ENCODE results near the gene MAGI2. TPM values are rescaled to one million over a fixed set of nuclear protein-coding genes. Genes with fewer than 3 reads are reported as not detected.

Gene MAGI2
- total RNA-seq, 1 experiment from 2014 or later, result 1.1 TPM

DNA sequence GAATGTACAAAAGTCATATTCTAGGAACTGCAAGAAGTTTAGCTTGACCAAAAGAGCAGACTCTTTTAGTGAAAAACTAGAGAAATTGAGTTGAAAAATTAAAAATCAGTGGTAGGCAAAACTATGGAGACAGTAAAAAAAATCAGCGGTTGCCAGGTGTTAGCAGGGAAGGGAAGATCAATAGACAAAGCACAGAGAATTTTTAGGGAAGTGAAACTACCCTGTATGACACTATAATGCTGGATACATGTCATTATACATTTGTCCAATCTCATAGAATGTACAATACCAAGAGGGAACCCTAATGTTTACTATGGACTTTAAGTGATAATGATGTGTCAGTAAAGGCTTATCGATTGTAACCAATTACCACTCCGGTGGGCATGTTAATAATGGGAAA is 761.9 kb downstream of the MAGI2 start:
- DNase-seq (ENCODE audit: extremely low read depth, low read depth), result no peak

DNA sequence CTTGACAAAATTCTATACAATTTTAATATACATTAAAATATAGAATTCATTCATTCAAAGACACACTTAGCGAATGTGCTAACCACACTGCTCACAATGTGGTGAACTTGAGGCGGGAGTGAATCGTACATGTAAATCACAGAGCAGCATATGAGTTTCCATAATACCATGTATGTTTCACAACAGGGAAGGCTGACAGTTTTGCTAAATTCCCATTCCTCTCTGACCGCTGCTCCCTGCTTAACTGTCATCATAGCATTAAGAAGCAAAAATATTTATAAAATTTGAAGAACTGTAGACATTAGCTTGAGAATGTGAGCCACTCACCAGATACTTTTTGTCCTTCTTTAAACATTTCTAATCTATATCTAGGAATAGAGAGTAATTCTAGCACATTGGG is 763.3 kb downstream of the MAGI2 start:
- no peak for DNase-seq (ENCODE audit: extremely low read depth, low read depth)

DNA sequence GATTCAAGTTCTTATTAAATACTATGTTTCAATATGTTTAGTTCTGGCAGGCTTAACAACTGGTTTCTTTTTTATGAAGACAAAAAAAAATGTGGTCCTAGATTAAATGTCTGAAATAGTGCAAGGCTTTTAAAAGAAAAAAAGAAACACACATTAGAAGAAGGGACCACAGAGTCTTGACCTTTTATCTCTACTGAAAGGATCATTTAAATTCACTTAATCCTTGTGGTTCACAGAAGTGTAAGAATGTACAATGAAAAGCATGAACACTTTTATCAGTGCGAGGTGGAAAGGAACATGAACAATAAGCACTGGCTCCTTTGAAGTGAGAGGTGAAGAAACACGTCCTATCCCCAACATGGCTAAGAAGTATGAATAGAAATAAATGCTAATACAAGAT is 765.1 kb downstream of the MAGI2 start:
- no peak for DNase-seq (ENCODE audit: extremely low read depth, low read depth)

DNA sequence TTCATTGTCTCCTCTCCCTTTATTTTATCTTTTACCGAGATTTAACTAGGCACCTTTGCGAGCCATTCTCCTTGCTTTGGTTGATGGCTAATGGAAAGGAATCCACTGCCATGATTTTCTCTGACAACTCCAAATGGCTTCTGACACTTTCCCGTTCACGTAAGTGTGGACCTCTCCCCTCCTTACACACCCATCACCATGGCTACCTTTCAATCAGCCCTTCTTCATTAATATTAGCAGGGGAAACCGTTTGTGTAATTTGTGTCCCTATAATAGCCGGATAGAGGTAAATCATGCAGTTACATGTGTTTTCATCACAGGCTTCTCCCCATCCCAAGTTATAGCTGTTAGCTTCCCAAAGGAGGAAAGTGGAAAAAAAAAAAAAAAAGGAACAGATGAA is 767.3 kb downstream of the MAGI2 start:
- no peak for DNase-seq (ENCODE audit: extremely low read depth, low read depth)

DNA sequence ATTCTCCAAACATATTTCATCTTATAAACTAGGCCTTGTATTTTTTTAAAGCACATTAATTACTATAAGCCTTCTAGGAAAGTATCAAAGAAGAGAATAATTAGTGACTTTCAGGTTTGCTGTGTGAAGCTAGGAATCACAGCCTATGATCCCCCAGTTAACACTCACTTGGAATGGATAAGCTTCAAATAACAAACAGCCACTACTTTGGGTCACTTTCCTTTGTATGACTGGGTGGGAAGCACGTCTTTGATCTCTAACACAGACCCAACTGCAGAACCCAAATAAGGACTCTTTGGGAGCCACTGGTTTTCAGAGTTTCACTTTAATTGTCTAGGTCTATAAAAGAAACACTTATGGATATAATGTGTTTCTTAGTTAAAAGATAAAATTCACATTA is 769.3 kb downstream of the MAGI2 start:
- no peak for DNase-seq (ENCODE audit: extremely low read depth, low read depth)

DNA sequence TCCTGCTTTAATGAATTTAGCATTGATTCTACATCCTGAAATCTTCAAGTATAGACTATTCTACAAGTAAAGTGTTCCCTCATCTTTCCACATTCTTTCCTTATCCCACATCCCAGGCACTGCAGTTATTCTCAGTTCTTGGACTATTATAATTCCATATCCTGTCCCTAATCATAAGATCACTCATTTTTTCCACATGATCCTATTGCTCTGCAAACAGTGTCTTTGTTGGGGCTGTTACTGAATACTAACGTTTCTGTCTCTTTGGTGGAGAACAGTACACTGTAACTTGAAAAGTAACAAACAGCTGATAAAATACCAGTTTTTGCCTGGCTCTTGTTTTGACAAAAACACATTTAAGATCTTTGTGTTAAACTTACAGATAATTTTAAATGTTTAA is 769.9 kb downstream of the MAGI2 start:
- no peak for DNase-seq (ENCODE audit: extremely low read depth, low read depth)

DNA sequence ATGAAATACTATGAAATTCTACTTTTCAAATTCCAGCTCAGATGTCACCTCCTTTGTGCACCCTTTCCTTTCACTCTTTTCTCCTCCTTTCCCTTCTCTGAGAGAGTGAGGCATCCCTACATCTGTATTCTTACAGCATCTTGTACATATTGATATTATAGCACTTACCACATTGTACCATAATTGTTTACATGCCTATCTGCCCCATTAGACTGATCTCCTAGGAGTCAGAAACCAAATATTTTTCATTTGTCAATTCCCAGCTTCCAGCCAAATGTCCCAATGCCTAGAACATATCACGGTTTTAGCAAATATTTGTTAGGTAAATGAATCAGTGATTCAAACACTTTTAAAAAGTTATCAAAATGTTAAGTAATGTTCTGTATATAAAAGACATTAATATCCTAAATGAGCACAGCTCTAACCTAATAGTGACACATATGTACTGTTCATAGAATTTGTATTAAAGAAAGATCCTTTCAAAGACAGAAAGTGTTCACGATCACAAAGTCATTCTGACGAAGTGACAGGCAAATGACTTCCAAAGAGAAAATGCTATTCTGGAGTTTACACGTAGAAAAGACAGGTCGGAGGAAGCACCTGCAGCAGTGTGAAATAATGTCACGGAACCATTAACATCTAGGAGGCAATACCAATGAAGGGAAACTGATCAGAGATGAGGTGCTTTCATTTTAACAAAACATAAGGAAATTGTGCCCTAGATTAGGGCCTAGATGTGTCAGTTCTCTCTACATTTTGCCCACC is 774.2 kb downstream of the MAGI2 start:
- DNase-seq (ENCODE audit: extremely low read depth, low read depth), result no peak

DNA sequence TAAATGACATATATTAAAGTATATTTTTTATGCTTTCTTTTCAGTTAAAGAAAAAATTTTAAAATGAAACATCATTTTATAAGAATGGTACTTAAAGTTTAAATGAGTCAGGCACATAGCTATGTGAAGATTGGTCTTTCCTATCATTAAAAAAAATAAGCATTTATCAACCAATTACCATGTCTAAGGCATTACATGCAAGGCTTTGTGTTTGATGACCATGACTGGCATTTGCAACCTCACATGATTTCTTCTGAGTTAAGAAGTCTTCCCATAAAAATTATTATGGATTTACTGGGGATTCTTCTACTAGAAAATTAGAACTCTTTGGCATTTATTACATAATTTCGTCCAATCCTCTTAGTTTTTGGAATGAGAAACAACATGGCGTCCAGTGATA is 776.1 kb downstream of the MAGI2 start:
- DNase-seq (ENCODE audit: extremely low read depth, low read depth), result no peak

DNA sequence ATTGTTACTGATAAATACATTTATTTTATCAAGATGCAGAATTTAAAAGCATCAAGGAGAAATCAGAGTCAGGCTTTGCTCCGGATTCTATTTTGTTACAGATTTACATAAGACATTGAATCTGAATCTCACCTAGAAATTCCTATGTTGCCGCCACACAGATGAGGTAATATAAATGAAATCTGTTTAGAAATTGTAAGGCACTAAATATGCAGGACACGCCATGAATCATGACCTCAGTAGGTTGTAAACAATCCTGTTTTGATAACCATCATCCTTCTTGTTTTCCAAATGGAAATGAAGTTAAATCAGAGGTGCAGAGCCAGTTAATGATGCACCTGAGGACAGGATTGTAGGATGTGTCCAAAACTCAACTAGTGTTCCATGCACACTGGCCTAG is 778.0 kb downstream of the MAGI2 start:
- no peak for DNase-seq (ENCODE audit: extremely low read depth, low read depth)

DNA sequence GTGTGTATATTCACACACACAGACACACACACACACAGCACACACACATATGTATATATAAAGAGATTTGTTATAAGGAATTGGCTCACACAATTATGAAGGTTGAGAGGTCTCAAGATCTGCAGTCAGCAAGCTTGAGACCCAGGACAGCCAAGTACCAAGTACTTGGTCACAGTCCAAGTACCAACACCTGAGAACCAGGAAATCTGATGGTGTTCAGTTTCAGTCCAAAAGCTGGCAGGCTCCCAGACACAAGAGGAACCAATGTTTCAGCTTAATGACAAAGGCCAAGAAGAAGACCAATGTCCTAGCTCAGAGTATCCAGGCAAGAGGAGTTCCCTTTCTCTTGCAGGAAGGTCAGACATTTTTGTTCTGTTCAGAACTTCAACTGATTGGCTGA is 780.2 kb downstream of the MAGI2 start:
- DNase-seq (ENCODE audit: extremely low read depth, low read depth), result no peak

DNA sequence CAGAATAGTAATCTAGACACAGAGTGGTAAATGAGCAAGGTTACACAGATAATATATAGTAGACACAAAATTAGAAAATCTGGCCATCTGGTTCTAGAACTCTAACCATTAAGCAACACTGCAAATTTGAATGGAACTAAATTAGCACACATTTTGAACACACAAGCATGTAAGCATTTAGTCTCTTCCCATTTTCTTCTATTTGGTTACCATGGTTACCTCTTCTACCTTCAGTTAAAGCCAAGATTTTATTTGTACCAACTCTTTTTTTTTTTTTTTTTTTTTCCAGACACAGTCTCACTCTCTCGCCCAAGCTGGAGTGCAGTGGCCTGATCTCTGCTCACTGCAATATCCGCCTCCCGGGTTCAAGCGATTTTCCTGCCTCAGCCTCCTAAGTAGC is 790.5 kb downstream of the MAGI2 start:
- no peak for DNase-seq (ENCODE audit: extremely low read depth, low read depth)

DNA sequence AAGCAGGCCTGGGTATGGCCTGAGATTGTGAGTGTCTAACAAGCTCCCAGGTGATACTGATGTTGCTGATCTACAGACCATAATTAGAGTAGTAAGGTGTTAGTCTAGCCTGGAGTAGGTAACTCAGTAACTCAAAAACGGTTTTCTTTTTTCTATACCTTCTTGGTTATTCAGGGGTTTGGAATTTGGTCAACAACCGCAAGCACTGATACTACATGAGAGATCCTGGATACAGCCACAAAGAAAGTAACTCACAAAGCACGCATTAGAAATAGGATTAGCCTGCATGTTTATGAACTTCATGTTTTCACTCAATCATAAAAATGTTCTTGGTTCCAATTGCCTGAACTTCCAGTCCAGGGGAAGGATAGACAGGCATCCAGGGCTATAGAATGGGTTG is 803.5 kb downstream of the MAGI2 start:
- no peak for DNase-seq (ENCODE audit: extremely low read depth, low read depth)

DNA sequence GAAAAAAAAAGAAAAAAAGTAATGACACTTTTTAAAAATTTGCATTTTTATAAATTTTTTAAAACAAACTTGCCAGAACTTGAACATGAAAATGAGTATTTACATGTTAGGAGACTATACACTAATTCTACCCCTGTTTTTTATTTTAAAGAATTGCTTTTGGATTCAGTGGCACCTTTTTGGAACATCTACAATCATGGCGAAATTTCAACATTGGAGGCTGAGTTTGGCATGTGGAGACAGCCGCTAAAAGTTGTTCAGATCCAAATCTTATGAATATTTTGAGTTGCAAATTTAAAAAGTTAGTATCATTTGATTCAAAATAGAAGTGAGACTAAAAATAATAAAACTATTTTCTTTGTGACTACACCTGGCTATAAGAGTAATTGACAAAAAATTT is 804.2 kb downstream of the MAGI2 start:
- DNase-seq (ENCODE audit: extremely low read depth, low read depth), result no peak

DNA sequence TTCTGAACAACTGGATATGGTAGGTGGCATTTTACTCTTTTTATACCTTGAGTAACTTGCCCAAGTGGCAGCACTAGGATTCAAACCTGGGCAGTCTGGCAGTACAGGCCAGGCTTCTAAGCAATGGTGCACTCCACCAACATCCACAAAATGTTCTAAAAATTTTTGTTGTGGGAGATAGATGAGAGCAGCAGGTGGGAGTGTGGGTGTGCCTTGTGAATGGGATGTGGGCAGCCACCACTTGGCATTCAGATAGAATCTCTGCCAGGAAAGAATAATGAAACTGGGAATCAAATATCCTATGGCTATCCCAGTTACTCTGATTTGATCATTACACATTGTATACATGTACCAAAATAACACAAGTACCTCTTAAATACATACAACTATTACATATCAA is 810.7 kb downstream of the MAGI2 start:
- no peak for DNase-seq (ENCODE audit: extremely low read depth, low read depth)

DNA sequence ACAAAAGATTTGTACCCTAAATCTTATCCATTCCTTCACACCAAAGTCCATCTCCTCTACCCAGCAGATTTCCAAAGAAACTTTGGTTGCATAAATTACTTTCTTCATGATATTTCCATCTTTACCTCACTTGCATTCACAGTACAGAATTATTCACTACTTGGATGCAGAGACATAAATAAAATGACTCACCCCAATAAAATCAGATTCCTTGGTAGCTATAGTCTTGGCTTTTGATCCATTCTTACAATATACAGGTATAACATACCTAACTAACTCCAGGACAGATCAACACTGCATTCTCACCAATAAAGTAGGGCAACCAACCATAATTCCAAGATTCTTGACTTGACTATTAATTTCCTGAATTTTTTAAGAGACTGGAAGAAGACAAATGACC is 815.1 kb downstream of the MAGI2 start:
- DNase-seq (ENCODE audit: extremely low read depth, low read depth), result no peak

DNA sequence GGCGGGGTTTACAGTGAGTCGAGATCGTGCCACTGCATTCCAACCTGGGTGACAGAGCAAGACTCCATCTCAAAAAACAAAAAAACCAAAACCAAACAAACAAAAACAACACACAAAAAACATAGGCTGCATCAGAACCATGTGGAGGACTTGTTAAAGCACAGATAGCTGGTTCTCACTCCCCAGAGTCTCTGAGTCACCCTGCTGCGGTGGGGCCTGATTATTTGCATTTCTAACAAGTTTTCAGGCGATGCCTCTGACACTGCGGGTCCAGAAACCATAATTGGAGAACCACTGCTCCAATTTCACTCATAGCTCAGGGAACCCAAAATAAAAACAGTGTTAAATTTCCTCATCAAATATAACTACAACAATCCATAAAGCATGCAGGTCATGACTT is 816.7 kb downstream of the MAGI2 start:
- no peak for DNase-seq (ENCODE audit: extremely low read depth, low read depth)

DNA sequence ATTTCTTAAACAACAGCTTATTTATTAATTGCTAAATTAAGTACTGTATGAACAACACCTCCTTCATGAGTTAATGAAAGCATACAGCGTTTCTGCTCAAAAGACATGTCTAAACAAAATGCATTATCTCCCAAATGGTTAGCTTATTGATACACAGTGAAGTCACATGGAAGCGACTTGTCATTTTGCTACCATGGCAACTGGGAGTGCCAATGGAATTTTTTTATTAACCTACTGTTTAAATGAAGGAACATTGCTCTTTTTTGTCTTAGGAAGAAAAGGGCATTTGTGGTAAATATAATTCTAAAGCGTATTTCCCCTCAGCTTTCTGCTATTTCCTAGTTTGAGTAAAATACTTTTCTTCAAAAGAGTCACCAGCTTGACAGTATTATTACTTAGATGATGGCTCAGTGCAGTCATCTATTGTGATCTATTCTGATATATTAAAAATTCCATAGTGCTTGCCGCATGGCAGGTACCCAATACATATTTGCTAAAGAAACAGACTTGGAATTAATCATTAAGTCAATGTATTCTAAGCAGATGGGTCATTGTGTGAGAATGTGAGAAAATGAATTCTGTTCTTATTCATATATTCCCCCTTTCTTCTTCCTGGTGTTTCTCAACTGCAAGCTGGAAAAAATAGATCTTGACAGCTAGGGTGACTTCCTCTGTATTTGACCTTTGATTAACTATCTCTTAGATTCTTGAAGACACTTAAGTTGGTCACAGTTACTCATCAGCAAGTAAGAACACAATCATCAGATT is 818.3 kb downstream of the MAGI2 start:
- DNase-seq (ENCODE audit: extremely low read depth, low read depth), result no peak

DNA sequence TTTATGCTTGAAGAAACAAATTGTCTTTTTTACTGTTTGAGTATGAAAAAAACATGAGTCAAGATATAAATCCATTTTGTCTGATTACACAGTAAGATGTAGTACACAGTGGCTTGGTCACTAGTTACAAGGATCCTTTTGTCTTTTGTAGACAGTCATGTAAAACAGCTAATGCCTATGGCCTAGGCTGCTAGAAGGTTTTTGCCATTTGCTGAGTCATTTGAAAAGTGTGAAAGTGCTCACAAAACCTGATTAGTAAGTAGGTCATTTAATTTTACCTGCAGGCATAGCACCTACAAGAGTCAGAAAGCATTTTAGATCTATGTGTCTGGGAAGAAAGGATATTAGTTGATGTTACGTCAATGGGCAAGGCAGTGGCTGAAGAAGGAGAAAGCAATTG is 819.4 kb downstream of the MAGI2 start:
- no peak for DNase-seq (ENCODE audit: extremely low read depth, low read depth)

DNA sequence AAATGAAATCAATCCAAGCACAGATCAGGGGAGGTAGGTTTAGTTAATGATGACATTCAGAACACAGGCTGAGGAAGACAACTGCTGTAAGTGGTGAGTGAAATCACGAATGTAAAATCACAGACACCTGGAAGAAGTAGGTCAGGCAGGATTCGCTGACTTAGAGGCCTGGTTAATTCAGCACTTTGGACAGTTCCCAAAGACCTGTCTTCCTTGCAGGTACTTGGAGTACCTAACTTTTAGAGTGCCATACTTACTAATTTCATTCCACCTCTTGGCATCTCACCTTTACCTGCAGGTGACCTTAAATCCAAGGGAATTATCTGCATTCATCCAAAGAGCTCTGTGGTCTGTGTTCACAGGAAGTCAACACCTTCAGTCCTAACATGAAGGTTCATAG is 832.5 kb downstream of the MAGI2 start:
- DNase-seq (ENCODE audit: extremely low read depth, low read depth), result no peak

DNA sequence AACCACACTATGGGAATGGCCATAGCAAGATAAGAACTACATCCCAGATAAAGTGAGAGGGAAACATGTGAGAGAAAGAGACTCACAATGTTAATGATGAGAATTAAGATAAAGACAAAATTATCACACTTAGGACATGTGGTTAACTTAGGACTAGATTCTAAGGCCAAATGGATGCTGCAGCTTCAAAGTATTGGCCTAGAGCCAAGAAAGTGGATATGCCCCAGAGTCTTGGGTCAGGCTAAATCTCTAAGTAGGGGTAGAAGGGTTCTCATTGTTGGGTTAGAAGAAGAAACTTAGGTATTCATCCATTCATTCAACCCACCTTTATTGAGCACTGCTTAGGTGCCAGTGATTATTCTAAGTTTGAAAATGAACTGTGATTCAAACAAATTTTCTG is 836.9 kb downstream of the MAGI2 start:
- no peak for DNase-seq (ENCODE audit: extremely low read depth, low read depth)

DNA sequence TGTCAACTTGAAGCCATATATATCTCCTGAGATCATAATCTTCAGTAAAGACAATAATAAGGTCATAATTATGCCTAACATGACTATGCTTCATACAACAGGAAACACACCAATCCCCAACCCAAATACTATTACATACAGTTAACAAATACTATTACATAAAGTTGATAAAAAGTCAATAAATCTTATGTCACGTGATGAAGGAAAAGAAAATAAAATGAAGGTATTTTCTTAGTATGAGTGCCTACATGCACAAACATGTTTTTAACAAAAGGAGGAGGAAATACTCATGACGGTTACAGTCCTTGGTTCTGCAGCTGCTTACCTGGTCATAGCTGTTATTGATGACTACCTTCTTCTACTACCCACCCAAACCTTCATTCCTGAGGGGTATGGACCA is 844.2 kb downstream of the MAGI2 start:
- DNase-seq (ENCODE audit: extremely low read depth, low read depth), result no peak

DNA sequence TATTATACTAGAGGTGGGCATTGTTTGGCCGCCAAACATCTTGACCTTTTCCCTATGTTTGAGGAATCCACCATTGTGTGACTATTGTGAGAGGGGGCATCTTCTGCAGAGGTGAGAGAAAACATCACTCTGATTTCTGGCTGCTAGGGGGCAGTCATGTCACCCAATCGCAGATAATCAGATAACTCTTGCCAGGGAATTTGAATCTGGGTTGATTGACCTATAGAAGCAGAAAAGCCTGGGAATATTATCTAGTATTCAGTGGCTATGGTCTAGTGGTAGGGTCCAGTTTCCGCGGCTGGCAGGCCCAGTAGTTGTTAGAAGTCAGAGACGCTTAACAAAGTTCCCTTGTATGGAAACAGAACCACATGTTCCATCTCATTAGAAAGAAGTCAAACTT is 846.4 kb downstream of the MAGI2 start:
- no peak for DNase-seq (ENCODE audit: extremely low read depth, low read depth)

All from NCI-H460 (cell line).